Measurements from ENCODE around the gene LDLRAD2.

DNA sequence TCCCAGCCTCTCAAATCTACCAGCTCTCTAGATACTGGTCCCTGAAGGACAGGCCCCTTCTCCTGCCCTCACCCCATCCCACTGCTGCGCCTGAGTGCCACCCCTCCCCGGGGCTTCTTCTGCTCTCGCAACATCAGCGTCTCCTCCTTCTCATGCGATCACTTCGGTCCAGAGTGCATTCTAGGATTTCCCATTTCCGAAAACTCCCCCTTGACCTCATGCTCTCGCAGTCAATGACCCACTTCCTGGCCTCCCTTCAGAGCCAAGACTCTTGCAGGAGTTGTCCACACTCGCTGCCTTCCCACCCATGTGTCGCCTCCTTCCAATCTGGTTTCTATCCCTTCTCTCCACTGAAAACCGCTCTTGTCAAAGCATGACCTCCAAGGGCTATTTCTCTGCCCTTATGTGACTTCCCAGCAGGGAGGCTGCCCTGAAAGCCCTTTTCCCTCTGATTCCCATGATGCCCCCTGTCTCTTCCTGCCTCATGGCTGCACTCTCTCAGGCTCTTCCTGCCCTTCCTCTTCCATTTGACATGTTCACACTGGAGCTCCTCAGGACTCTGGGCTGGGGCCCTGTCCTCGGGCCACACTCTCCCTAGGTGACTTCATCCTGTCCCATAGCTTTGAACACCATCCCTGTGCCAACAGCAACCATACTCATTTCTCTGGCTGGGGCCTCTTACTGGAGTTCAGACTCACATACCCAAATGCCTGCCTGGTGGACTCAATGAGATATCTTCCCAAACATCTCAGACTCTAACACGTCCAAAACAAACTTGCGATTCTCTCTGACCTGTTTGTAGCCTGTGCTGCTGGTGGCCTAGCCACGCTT is 46.0 kb downstream of the LDLRAD2 start:
- TF ChIP-seq, protein P1, sequence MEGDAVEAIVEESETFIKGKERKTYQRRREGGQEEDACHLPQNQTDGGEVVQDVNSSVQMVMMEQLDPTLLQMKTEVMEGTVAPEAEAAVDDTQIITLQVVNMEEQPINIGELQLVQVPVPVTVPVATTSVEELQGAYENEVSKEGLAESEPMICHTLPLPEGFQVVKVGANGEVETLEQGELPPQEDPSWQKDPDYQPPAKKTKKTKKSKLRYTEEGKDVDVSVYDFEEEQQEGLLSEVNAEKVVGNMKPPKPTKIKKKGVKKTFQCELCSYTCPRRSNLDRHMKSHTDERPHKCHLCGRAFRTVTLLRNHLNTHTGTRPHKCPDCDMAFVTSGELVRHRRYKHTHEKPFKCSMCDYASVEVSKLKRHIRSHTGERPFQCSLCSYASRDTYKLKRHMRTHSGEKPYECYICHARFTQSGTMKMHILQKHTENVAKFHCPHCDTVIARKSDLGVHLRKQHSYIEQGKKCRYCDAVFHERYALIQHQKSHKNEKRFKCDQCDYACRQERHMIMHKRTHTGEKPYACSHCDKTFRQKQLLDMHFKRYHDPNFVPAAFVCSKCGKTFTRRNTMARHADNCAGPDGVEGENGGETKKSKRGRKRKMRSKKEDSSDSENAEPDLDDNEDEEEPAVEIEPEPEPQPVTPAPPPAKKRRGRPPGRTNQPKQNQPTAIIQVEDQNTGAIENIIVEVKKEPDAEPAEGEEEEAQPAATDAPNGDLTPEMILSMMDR (IDR thresholded peaks at IDR 0.05), result no peak
- no peak for TF ChIP-seq POLR2A (IDR thresholded peaks at IDR 0.05)

All from testis (tissue), 2 donors.